ENCODE results near the gene CCDC85B. TPM values are rescaled to one million over a fixed set of nuclear protein-coding genes. Genes with fewer than 3 reads are reported as not detected.

CCDC85B gene
- total RNA-seq, 1 donor from 2014 or later = 70.8 TPM

GRCh38 chr11:65859812-65860277 lies 30.6 kb upstream of the CCDC85B start:
- Mint-ChIP-seq H3K27ac (peak overlapping the region; percentile 99), H3K27me3 (ENCODE audit: insufficient read depth) (no peaks in the 10 kb centered on the region), H3K36me3 (ENCODE audit: low read depth) (peaks cover 37% of the 10 kb centered on the region), H3K4me1 (ENCODE audit: low read depth) (peaks cover 44% of the 10 kb centered on the region), H3K4me3 (peak overlapping the region; percentile 96), H3K9me3 (no peaks in the 10 kb centered on the region)
- DNase-seq (ENCODE audit: low spot score) = no peak
- intact Hi-C loops (cut with micrococcal nuclease) = loop anchor here (1.0 to 10.0 kb wide), 18 partner anchors 13 to 1545 kb away; partner anchors contain the start of genes AP5B1, B4GAT1, BANF1 and BRMS1

- H3K9me3 Mint-ChIP-seq = no peaks in the 10 kb centered on the region
- H3K4me1 Mint-ChIP-seq (ENCODE audit: low read depth) = peaks cover 38% of the 10 kb centered on the region
- H3K4me3 Mint-ChIP-seq = peak within 1 kb of the TSS; percentile 96
- H3K36me3 Mint-ChIP-seq (ENCODE audit: low read depth) = peaks cover 38% of the 10 kb centered on the region
- intact Hi-C loops (cut with micrococcal nuclease) = loop anchor here (1.0 kb wide), 7 partner anchors 13 to 192 kb away; partner anchors contain the start of genes AP5B1, BANF1, EIF1AD and FIBP
- peak; percentile 94 for DNase-seq (ENCODE audit: low spot score)
- H3K27ac Mint-ChIP-seq = peak within 1 kb of the TSS; percentile 99
- no peaks in the 10 kb centered on the region for H3K27me3 Mint-ChIP-seq (ENCODE audit: insufficient read depth)
Measured at GRCh38 chr11:65860278-65861164, 30.0 kb upstream of the CCDC85B start, which contains the start of gene MUS81. Gene MUS81 (plus strand): TSS chr11:65860433. CDS start chr11:65860754, 321 bp downstream.

DNA sequence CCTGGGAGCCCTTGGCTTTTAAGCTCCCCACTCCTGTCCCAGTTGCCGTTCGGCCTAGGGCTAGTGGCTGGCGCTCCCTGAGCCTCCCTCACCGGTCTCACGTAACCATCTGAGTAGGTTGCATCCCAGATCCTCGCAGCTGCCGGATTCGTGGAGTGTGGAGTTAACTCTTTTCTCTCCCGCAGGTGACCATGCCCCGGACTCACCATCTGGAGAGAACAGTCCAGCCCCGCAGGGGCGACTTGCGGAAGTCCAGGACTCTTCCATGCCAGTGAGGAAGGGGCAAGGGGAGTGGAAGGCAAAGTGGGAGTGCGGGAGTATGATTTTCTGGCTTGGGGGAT lies 29.3 kb upstream of the CCDC85B start:
- H3K4me1 Mint-ChIP-seq (ENCODE audit: low read depth) = peaks cover 32% of the 10 kb centered on the region
- DNase-seq (ENCODE audit: low spot score) = no peak
- H3K27me3 Mint-ChIP-seq (ENCODE audit: insufficient read depth) = no peaks in the 10 kb centered on the region
- peaks cover 32% of the 10 kb centered on the region for H3K36me3 Mint-ChIP-seq (ENCODE audit: low read depth)
- H3K27ac Mint-ChIP-seq = peak overlapping the region; percentile 89
- intact Hi-C loops (cut with micrococcal nuclease) = no loop called here
- no peaks in the 10 kb centered on the region for H3K9me3 Mint-ChIP-seq
- H3K4me3 Mint-ChIP-seq = peak overlapping the region; percentile 96

DNA sequence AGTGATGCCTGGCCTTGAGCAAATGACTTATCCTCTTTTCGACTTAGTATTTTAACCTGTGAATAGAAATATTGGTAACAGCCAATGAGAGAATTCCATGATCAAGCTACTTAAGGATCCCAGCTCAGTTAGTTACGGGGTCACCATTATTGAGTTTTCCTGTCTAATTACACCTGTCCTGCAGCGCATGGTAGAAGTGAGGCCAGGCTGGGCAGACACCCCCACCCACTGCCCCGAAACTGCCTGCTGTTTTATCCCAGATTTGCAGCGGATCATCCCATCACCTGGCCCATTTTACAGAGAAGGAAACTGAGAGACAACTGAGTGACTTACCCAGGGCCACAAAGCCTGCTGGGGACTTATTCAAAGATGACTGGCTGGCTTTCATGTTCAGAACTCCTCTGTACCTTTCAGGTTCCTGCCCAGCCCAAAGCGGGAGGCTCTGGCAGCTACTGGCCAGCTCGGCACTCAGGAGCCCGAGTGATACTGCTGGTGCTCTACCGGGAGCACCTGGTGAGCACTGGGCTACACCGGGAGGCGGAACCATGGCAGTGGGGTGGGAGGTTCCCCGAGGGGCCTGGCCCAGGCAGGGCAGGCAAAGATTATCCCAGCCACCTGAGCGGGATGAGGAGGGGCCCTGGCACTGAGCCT lies 28.8 kb upstream of the CCDC85B start:
- H3K27me3 Mint-ChIP-seq (ENCODE audit: insufficient read depth) = no peaks in the 10 kb centered on the region
- peaks cover 27% of the 10 kb centered on the region for H3K36me3 Mint-ChIP-seq (ENCODE audit: low read depth)
- peak overlapping the region; percentile 89 for H3K27ac Mint-ChIP-seq

DNA sequence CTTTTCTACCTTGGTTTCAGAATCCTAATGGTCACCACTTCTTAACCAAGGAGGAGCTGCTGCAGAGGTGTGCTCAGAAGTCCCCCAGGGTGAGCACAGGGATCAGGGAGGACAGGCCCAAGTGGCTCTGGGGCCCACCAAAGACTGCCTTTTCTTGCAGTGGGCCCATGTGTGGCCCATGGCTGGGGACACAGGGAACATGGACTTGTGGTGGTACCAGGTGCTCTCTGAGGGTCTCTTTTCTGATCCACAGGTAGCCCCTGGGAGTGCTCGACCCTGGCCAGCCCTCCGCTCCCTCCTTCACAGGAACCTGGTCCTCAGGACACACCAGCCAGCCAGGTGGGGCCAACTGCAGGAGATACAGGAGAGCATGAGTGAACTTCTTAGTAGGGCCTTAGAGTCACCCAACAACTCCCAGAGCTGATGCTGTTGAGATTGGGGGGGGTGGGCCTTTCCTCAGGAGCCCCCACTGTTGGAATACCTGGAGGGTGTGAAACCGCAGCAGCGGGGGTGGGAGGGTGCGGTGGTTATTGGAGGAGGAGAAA lies 28.2 kb upstream of the CCDC85B start:
- H3K27me3 Mint-ChIP-seq (ENCODE audit: insufficient read depth) = no peaks in the 10 kb centered on the region
- no peak overlapping the region for H3K27ac Mint-ChIP-seq
- H3K4me3 Mint-ChIP-seq = peak overlapping the region; percentile 96
- no peaks in the 10 kb centered on the region for H3K9me3 Mint-ChIP-seq
- intact Hi-C loops (cut with micrococcal nuclease) = no loop called here
- H3K36me3 Mint-ChIP-seq (ENCODE audit: low read depth) = peaks cover 28% of the 10 kb centered on the region
- DNase-seq (ENCODE audit: low spot score) = no peak
- peaks cover 24% of the 10 kb centered on the region for H3K4me1 Mint-ChIP-seq (ENCODE audit: low read depth)

More for the DNA sequence above, 28.8 kb upstream of the CCDC85B start:
- intact Hi-C loops (cut with micrococcal nuclease) = no loop called here
- H3K9me3 Mint-ChIP-seq = no peaks in the 10 kb centered on the region
- H3K4me1 Mint-ChIP-seq (ENCODE audit: low read depth) = peaks cover 27% of the 10 kb centered on the region
- no peak for DNase-seq (ENCODE audit: low spot score)
- H3K4me3 Mint-ChIP-seq = peak overlapping the region; percentile 96

DNA sequence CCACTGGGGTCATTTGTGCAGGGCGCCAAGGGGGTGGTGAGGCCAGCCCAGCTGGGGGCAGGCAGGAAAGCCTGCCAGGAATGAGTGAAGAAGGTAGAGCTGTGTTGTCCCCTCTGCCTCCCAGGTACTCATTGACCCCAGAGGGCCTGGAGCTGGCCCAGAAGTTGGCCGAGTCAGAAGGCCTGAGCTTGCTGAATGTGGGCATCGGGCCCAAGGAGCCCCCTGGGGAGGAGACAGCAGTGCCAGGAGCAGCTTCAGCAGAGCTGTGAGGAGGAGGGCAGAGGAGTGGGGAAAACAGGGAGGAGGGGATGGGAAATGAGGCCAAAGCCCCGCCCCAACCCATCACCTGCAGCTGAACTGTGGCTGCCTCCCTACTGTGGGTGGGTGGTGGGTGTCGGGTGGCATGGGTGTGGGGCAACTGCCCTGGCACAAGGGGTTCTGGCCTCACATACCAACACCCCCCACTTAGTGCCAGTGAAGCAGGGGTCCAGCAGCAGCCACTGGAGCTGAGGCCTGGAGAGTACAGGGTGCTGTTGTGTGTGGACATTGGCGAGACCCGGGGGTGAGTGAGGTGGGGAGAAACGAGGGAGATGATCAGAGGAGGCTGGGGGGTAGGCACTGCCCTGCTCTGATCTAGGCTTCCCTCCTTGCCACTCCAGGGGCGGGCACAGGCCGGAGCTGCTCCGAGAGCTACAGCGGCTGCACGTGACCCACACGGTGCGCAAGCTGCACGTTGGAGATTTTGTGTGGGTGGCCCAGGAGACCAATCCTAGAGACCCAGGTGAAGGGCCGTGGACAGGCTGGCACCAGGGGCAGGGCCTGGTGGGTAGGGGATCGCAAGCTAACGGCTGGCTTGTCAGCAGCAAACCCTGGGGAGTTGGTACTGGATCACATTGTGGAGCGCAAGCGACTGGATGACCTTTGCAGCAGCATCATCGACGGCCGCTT lies 27.3 kb upstream of the CCDC85B start:
- Mint-ChIP-seq H3K4me3 (peak overlapping the region; percentile 73), H3K9me3 (no peaks in the 10 kb centered on the region), H3K27me3 (ENCODE audit: insufficient read depth) (no peaks in the 10 kb centered on the region), H3K36me3 (ENCODE audit: low read depth) (peaks cover 30% of the 10 kb centered on the region), H3K27ac (no peak overlapping the region), H3K4me1 (ENCODE audit: low read depth) (peaks cover 24% of the 10 kb centered on the region)
- intact Hi-C loops (cut with micrococcal nuclease) = no loop called here
- DNase-seq (ENCODE audit: low spot score) = no peak

- intact Hi-C loops (cut with micrococcal nuclease) = no loop called here
- Mint-ChIP-seq H3K27ac (no peak overlapping the region), H3K4me3 (no peak overlapping the region), H3K27me3 (ENCODE audit: insufficient read depth) (no peaks in the 10 kb centered on the region), H3K4me1 (ENCODE audit: low read depth) (peaks cover 15% of the 10 kb centered on the region), H3K36me3 (ENCODE audit: low read depth) (peaks cover 30% of the 10 kb centered on the region), H3K9me3 (no peaks in the 10 kb centered on the region)
- DNase-seq (ENCODE audit: low spot score) = no peak
Measured at GRCh38 chr11:65863889-65864705, 26.4 kb upstream of the CCDC85B start.

DNA sequence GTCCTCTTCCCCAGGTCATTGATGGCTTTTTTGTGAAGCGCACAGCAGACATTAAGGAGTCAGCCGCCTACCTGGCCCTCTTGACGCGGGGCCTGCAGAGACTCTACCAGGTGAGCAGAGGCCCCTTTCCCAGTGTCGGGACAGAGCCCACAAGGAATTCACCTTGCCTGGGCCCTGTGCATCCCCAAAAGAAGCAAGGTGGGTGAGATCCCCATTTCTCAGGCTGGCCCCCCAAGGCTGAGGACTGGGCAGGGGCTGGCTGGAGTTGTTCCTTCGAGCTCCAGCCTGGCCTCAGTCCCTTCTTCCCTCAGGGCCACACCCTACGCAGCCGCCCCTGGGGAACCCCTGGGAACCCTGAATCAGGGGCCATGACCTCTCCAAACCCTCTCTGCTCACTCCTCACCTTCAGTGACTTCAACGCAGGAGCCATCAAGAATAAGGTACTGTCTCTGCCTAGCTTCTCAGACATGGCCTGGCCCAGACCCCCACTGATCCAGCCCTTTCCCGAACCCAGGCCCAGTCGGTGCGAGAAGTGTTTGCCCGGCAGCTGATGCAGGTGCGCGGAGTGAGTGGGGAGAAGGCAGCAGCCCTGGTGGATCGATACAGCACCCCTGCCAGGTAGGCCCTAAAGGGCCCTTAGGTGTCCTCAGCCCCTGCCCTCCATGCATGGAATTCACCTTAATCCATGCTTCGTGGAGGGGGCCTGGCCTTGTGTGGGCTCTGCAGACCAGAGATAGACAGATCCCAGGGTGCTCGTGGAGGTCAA lies 25.6 kb upstream of the CCDC85B start:
- Mint-ChIP-seq H3K27me3 (ENCODE audit: insufficient read depth) (no peaks in the 10 kb centered on the region), H3K27ac (no peak overlapping the region), H3K4me3 (peak overlapping the region; percentile 31), H3K4me1 (ENCODE audit: low read depth) (peaks cover 10% of the 10 kb centered on the region), H3K36me3 (ENCODE audit: low read depth) (peaks cover 30% of the 10 kb centered on the region), H3K9me3 (no peaks in the 10 kb centered on the region)
- DNase-seq (ENCODE audit: low spot score) = no peak
- intact Hi-C loops (cut with micrococcal nuclease) = no loop called here

GRCh38 chr11:65865550-65866172 lies 24.8 kb upstream of the CCDC85B start:
- Mint-ChIP-seq H3K4me3 (no peak overlapping the region), H3K36me3 (ENCODE audit: low read depth) (peaks cover 28% of the 10 kb centered on the region), H3K27me3 (ENCODE audit: insufficient read depth) (no peaks in the 10 kb centered on the region), H3K27ac (no peak overlapping the region), H3K4me1 (ENCODE audit: low read depth) (peaks cover 11% of the 10 kb centered on the region), H3K9me3 (no peaks in the 10 kb centered on the region)
- intact Hi-C loops (cut with micrococcal nuclease) = no loop called here
- no peak for DNase-seq (ENCODE audit: low spot score)

DNA sequence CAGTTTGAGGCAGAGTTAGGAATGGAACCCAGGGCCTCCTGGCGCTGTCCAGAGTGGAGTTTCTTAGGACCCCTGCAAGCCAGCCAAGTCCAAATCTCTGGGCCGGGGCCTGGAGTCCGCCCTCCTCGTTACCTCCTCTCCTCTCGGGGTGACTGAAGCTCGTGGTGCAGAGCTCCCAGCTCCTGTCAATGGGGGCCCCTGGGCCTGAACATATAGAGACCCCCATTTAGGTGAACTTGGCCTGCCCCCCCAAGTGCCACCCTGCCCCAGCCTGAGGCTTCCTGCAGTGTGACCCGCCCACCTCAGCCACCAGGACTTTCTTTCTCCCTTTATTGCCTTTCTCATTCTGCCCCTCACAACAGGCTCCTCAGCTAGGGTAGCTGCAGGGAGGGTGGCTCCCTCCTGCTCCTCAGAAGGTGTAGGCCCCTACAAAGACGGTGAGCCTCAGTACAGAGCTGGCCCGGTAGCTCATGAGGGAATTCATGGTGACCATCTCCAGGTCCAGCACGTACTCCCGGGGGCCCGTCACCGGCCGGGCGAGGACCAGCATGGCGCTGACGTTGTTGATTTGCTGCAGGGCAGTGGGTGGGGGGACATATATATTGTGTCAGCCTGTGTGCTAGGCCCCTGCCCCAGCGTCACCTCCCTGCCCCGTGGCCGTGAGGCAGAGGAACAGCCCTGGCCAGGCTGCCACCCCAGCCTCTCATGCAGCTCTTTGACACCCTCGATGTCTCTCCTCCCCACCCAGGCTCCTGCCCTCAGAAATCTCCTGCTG lies 23.8 kb upstream of the CCDC85B start:
- Mint-ChIP-seq H3K27me3 (ENCODE audit: insufficient read depth) (peaks cover 1% of the 10 kb centered on the region), H3K4me1 (ENCODE audit: low read depth) (peaks cover 16% of the 10 kb centered on the region), H3K9me3 (no peaks in the 10 kb centered on the region), H3K27ac (no peak overlapping the region), H3K4me3 (no peak overlapping the region), H3K36me3 (ENCODE audit: low read depth) (peaks cover 28% of the 10 kb centered on the region)
- intact Hi-C loops (cut with micrococcal nuclease) = no loop called here
- no peak for DNase-seq (ENCODE audit: low spot score)

All from activated T-helper 1 cell treated with anti-CD3 and anti-CD28 coated beads, Interleukin-12 subunit alpha, Interleukin-12 subunit beta, Interleukin-2, Interleukin-4 antibody, amounts not matched to agents 30 ng/mL and 10 ng/mL and 1 ng/mL, durations not matched to agents 14 hours and 24 hours and 36 hours (primary cell).